Brain microvascular endothelial cell (primary cell): ENCODE data around the gene NLGN4X.

Source experiments
- DNase-seq: peaks from one replicate; pipeline ENCODE4 v3.0.0-alpha.2; 2020
- H3K27ac ChIP-seq: fragments of 250-450 bp; sonication (Bioruptor Pico); 2 replicates; pipeline ENCODE4 v1.5.1; 2020; ENCODE audit warnings: mild to moderate bottlenecking, moderate library complexity
- H3K27me3 ChIP-seq: fragments of 250-450 bp; sonication (Bioruptor Pico); replicated peaks from 2 replicates; pipeline ENCODE4 v1.5.1; 2020; ENCODE audit warnings: mild to moderate bottlenecking
- H3K36me3 ChIP-seq: fragments of 250-450 bp; sonication (Bioruptor Pico); replicated peaks from 2 replicates; pipeline ENCODE4 v1.5.1; 2020; ENCODE audit warnings: mild to moderate bottlenecking
- H3K4me3 ChIP-seq: 2 replicates; pipeline ENCODE4 v1.5.1; 2011; ENCODE audit warnings: low read depth, mild to moderate bottlenecking, control low read depth, low read length, moderate library complexity
- CTCF ChIP-seq: IDR thresholded peaks from 2 replicates; pipeline ENCODE4 v1.5.1; 2011; ENCODE audit warnings: low read depth, mild to moderate bottlenecking, moderate library complexity, low read length, control low read depth, inconsistent platforms; ENCODE audit errors: missing control alignments
- in situ Hi-C: cut with HindIII; loops from 2 replicates; pipeline ENCODE4 v1.10.0; 2017; ENCODE audit warnings: low sequenced_read_pairs, low pct_ligation_motif_present

The NLGN4X gene

GRCh38 chrX:5857232-5857631, 371.4 kb downstream of the NLGN4X start:
- DNase-seq = no peak
- no peak overlapping the region for H3K4me3 ChIP-seq
- TF ChIP-seq CTCF = no peak
- in situ Hi-C loops = no loop called here
- no peaks in the 10 kb centered on the region for H3K27me3 ChIP-seq
- H3K27ac ChIP-seq = no peak overlapping the region
- H3K36me3 ChIP-seq = no peaks in the 10 kb centered on the region

- in situ Hi-C loops = no loop called here
- H3K27me3 ChIP-seq = no peaks in the 10 kb centered on the region
- no peak for DNase-seq
- no peak overlapping the region for H3K27ac ChIP-seq
- no peaks in the 10 kb centered on the region for H3K36me3 ChIP-seq
- TF ChIP-seq CTCF = no peak
- H3K4me3 ChIP-seq = no peak overlapping the region
Observed at GRCh38 chrX:5852941-5853340, 375.7 kb downstream of the NLGN4X start.

- TF ChIP-seq CTCF = no peak
- in situ Hi-C loops = no loop called here
- no peak overlapping the region for H3K4me3 ChIP-seq
- H3K27ac ChIP-seq = no peak overlapping the region
- no peaks in the 10 kb centered on the region for H3K36me3 ChIP-seq
- no peak for DNase-seq
- no peaks in the 10 kb centered on the region for H3K27me3 ChIP-seq
Observed at GRCh38 chrX:5842601-5843000, 386.1 kb downstream of the NLGN4X start.
